GM19397 (cell line): ENCODE measurements around the gene VSTM4.

ENCODE experiments used
- ATAC-seq: cut with Tn5 transposase; IDR thresholded peaks from one replicate; pipeline ENCODE4 v1.9.1; 2021; ENCODE audit warnings: mild to moderate bottlenecking, moderate library complexity; ENCODE audit not compliant: unreplicated experiment

VSTM4 gene

GRCh38 chr10:49118430-49119074 is 3.2 kb upstream of the VSTM4 start:
- ATAC-seq: no peak

GRCh38 chr10:49117376-49118070 is 2.2 kb upstream of the VSTM4 start:
- no peak for ATAC-seq

- ATAC-seq: no peak
Measured at GRCh38 chr10:49116509-49117375, 1.4 kb upstream of the VSTM4 start.

GRCh38 chr10:49115796-49116508 is 630 bp upstream of the VSTM4 start:
- no peak for ATAC-seq

GRCh38 chr10:49114718-49115014 is 656 bp downstream of the VSTM4 start:
- no peak for ATAC-seq

GRCh38 chr10:49113741-49114141 is 1.6 kb downstream of the VSTM4 start:
- no peak for ATAC-seq

- no peak for ATAC-seq
Measured at GRCh38 chr10:49112851-49113250, 2.5 kb downstream of the VSTM4 start.

- ATAC-seq: no peak
Measured at GRCh38 chr10:49112098-49112497, 3.2 kb downstream of the VSTM4 start.

GRCh38 chr10:49111320-49111698 is 4.0 kb downstream of the VSTM4 start:
- no peak for ATAC-seq

- ATAC-seq: no peak
Measured at GRCh38 chr10:49110684-49111319, 4.5 kb downstream of the VSTM4 start.

GRCh38 chr10:49109669-49110340 is 5.5 kb downstream of the VSTM4 start:
- no peak for ATAC-seq

- ATAC-seq: no peak
Measured at GRCh38 chr10:49108656-49109055, 6.7 kb downstream of the VSTM4 start.

GRCh38 chr10:49107887-49108267 is 7.4 kb downstream of the VSTM4 start:
- no peak for ATAC-seq

- ATAC-seq: no peak
Measured at GRCh38 chr10:49107111-49107886, 8.0 kb downstream of the VSTM4 start.

- ATAC-seq: no peak
Measured at GRCh38 chr10:49106451-49106850, 8.9 kb downstream of the VSTM4 start.

GRCh38 chr10:49105076-49105475 is 10.2 kb downstream of the VSTM4 start:
- no peak for ATAC-seq

- ATAC-seq: no peak
Measured at GRCh38 chr10:49104323-49104722, 11.0 kb downstream of the VSTM4 start.

- ATAC-seq: no peak
Measured at GRCh38 chr10:49103761-49104160, 11.6 kb downstream of the VSTM4 start.

- no peak for ATAC-seq
Measured at GRCh38 chr10:49099046-49099445, 16.3 kb downstream of the VSTM4 start.
